CD4-positive, alpha-beta memory T cell (primary cell): ENCODE results near the gene TNPO3. TPM values are rescaled to one million over a fixed set of nuclear protein-coding genes. Genes with fewer than 3 reads are reported as not detected.
A peak's percentile ranks its signal among the peaks of the same experiment; 100 is the strongest.
"Not testable (repeated sequence)": the region's sequence is repeated elsewhere in the genome, so short reads cannot be mapped to it uniquely, and the experiment has no call there.

Experiments
- CTCF ChIA-PET: fragments of 350-600 bp; sonication (Branson Sonifier 250); formaldehyde crosslinking; loops from one replicate; lab custom pipeline; 2021; ENCODE audit warnings: inconsistent platforms; ENCODE audit not compliant: partially characterized antibody; lab: Charles Lee
- POLR2A ChIA-PET: fragments of 350-600 bp; sonication (Branson Sonifier 250); formaldehyde crosslinking; loops from one replicate; lab custom pipeline; 2021; ENCODE audit not compliant: partially characterized antibody; lab: Charles Lee
- DNase-seq, 5 donors: peaks; one replicate each; pipeline versions ENCODE4 v3.0.0 to v3.0.0-alpha.2; 2020 to 2022; ENCODE audit warnings: mixed read lengths in 1 of 5
- H3K27ac ChIP-seq: one replicate; pipeline ENCODE4 v1.7.0; 2013; ENCODE audit warnings: low read depth, low read length
- H3K27me3 ChIP-seq: 2 replicates; pipeline ENCODE4 v1.7.0; 2013; ENCODE audit warnings: mild to moderate bottlenecking, low read length, moderate library complexity; ENCODE audit not compliant: insufficient read depth
- H3K36me3 ChIP-seq: 2 replicates; pipeline ENCODE4 v1.7.0; 2013; ENCODE audit warnings: mild to moderate bottlenecking, low read length, moderate library complexity; ENCODE audit not compliant: insufficient read depth
- H3K4me1 ChIP-seq: 2 replicates; pipeline ENCODE4 v1.7.0; 2013; ENCODE audit warnings: mild to moderate bottlenecking, low read length, moderate library complexity; ENCODE audit not compliant: insufficient read depth
- H3K4me3 ChIP-seq, 2 donors: one replicate each; pipeline ENCODE4 v1.7.0; 2013; ENCODE audit warnings: low read length in 2 of 2, mild to moderate bottlenecking in 1 of 2
- H3K9me3 ChIP-seq, 2 donors: one replicate each; pipeline ENCODE4 v1.7.0; 2013; ENCODE audit warnings: low read length in 2 of 2, control low read depth in 1 of 2; ENCODE audit not compliant: control insufficient read depth in 1 of 2
- H3K27ac Mint-ChIP-seq, 7 donors: one replicate each; pipeline ENCODE4 v1.8.0; 2020 to 2021; ENCODE audit warnings: mixed read lengths in 7 of 7, mild to moderate bottlenecking in 6 of 7, inconsistent platforms in 3 of 7, moderate library complexity in 3 of 7
- H3K27me3 Mint-ChIP-seq, 2 donors: one replicate each; pipeline ENCODE4 v1.8.0; 2020 to 2021; ENCODE audit warnings: mixed read lengths in 2 of 2
- H3K36me3 Mint-ChIP-seq, 2 donors: one replicate each; pipeline ENCODE4 v1.8.0; 2020 to 2021; ENCODE audit warnings: mixed read lengths in 2 of 2, inconsistent platforms in 1 of 2, mild to moderate bottlenecking in 1 of 2
- H3K4me1 Mint-ChIP-seq, 4 donors: one replicate each; pipeline ENCODE4 v1.8.0; 2020 to 2021; ENCODE audit warnings: mixed read lengths in 4 of 4, mild to moderate bottlenecking in 1 of 4
- H3K4me3 Mint-ChIP-seq, 8 donors: one replicate each; pipeline ENCODE4 v1.8.0; 2020 to 2021; ENCODE audit warnings: mixed read lengths in 8 of 8, mild to moderate bottlenecking in 7 of 8, moderate library complexity in 6 of 8, inconsistent platforms in 3 of 8
- H3K9me3 Mint-ChIP-seq, 8 donors: one replicate each; pipeline ENCODE4 v1.8.0; 2020 to 2021; ENCODE audit warnings: mixed read lengths in 8 of 8, mild to moderate bottlenecking in 5 of 8, inconsistent platforms in 3 of 8, moderate library complexity in 1 of 8
- intact Hi-C: fragments of 100-400 bp; cut with micrococcal nuclease; formaldehyde crosslinking; loops from one replicate; pipeline ENCODE4 v1.15.1; 2023
- polyA plus RNA-seq, 2 donors: library from polyadenylated mRNA; unstranded; fragments of 300-500 nt; fragmentation: Illumina TruSeq; gene quantifications; one replicate each; pipeline ENCODE4 v1.2.3, GENCODE V29; 2021
- total RNA-seq, 2 experiments: library from RNA; stranded (reverse); gene quantifications; one replicate each; pipeline ENCODE4 v1.2.3, GENCODE V29; 2021

The TNPO3 gene
- total and polyA plus RNA-seq, 4 experiments from 2014 or later, result 34.4 to 44.5 (median 41.4) TPM

- Mint-ChIP-seq H3K4me1 (peaks cover 6 to 15% (median 9%) of the 10 kb centered on the region in 4 donors), H3K4me3 (peak overlapping the region in 7 of 8 donors; percentile 72 to 93 (median 86)), H3K36me3 (no peaks in the 10 kb centered on the region), H3K27me3 (peaks cover 32 to 34% of the 10 kb centered on the region in 2 donors), H3K27ac (no peak overlapping the region), H3K9me3 (no peaks in the 10 kb centered on the region)
- Histone ChIP-seq H3K27ac (no peak overlapping the region), H3K9me3 (no peaks in the 10 kb centered on the region), H3K36me3 (no peaks in the 10 kb centered on the region), H3K4me1 (peaks cover 4% of the 10 kb centered on the region), H3K4me3 (no peak overlapping the region), H3K27me3 (peaks cover 6% of the 10 kb centered on the region)
- CTCF ChIA-PET, result interaction anchor here (0.7 kb wide), 1 partner anchor 173 kb away, joined by 3 read pairs; no protein-coding TSS in a partner anchor
- no peak for DNase-seq
- POLR2A ChIA-PET, result no interaction called here
- intact Hi-C loops, result no loop called here
Measured at GRCh38 chr7:128915841-128916642, 138.9 kb downstream of the TNPO3 start.

GRCh38 chr7:128915271-128915819 lies 139.6 kb downstream of the TNPO3 start:
- Histone ChIP-seq H3K36me3 (no peaks in the 10 kb centered on the region), H3K9me3 (no peaks in the 10 kb centered on the region), H3K27me3 (peaks cover 6% of the 10 kb centered on the region), H3K4me3 (no peak overlapping the region), H3K4me1 (peaks cover 4% of the 10 kb centered on the region), H3K27ac (no peak overlapping the region)
- Mint-ChIP-seq H3K4me3 (peak overlapping the region; percentile 72 to 93 (median 84)), H3K4me1 (peaks cover 6 to 15% (median 9%) of the 10 kb centered on the region in 4 donors), H3K27ac (peak overlapping the region in 2 of 7 donors; percentile 35 to 75), H3K9me3 (no peaks in the 10 kb centered on the region), H3K27me3 (peaks cover 32 to 33% of the 10 kb centered on the region in 2 donors), H3K36me3 (no peaks in the 10 kb centered on the region)
- POLR2A ChIA-PET, result no interaction called here
- CTCF ChIA-PET, result interaction anchor here (0.9 kb wide), 1 partner anchor 32 kb away, joined by 3 read pairs; no protein-coding TSS in a partner anchor
- intact Hi-C loops, result no loop called here
- no peak for DNase-seq

GRCh38 chr7:128914566-128915151 lies 140.3 kb downstream of the TNPO3 start:
- peaks cover 6% of the 10 kb centered on the region for H3K27me3 ChIP-seq
- H3K9me3 Mint-ChIP-seq, result no peaks in the 10 kb centered on the region
- no peak overlapping the region for H3K4me3 ChIP-seq
- peak in 2 of 5 donors; percentile 25 to 53 for DNase-seq
- ChIA-PET CTCF (interaction anchor here (0.9 kb wide), 1 partner anchor 31 kb away, joined by 3 read pairs; no protein-coding TSS in a partner anchor), POLR2A (no interaction called here)
- H3K27ac Mint-ChIP-seq, result peak overlapping the region in 1 of 7 donors; percentile 40
- no peaks in the 10 kb centered on the region for H3K36me3 ChIP-seq
- peaks cover 6 to 15% (median 9%) of the 10 kb centered on the region in 4 donors for H3K4me1 Mint-ChIP-seq
- H3K36me3 Mint-ChIP-seq, result no peaks in the 10 kb centered on the region
- H3K27me3 Mint-ChIP-seq, result peaks cover 31 to 34% of the 10 kb centered on the region in 2 donors
- H3K4me3 Mint-ChIP-seq, result peak overlapping the region in 5 of 8 donors; percentile 55 to 75 (median 60)
- intact Hi-C loops, result no loop called here
- no peak overlapping the region for H3K27ac ChIP-seq
- peaks cover 4% of the 10 kb centered on the region for H3K4me1 ChIP-seq
- no peaks in the 10 kb centered on the region for H3K9me3 ChIP-seq

- Histone ChIP-seq H3K27ac (no peak overlapping the region), H3K36me3 (no peaks in the 10 kb centered on the region), H3K4me1 (peaks cover 4% of the 10 kb centered on the region), H3K27me3 (peaks cover 6% of the 10 kb centered on the region), H3K4me3 (no peak overlapping the region), H3K9me3 (no peaks in the 10 kb centered on the region)
- intact Hi-C loops, result no loop called here
- ChIA-PET POLR2A (no interaction called here), CTCF (interaction anchor here (0.9 kb wide), 1 partner anchor 31 kb away, joined by 3 read pairs; no protein-coding TSS in a partner anchor)
- Mint-ChIP-seq H3K36me3 (no peaks in the 10 kb centered on the region), H3K27me3 (peaks cover 36 to 41% of the 10 kb centered on the region in 2 donors), H3K27ac (peak overlapping the region in 2 of 7 donors; percentile 40 to 85), H3K9me3 (no peaks in the 10 kb centered on the region), H3K4me3 (peak overlapping the region in 6 of 8 donors; percentile 55 to 75 (median 59)), H3K4me1 (peaks cover 6 to 15% (median 9%) of the 10 kb centered on the region in 4 donors)
- no peak for DNase-seq
Measured at GRCh38 chr7:128913870-128914565, 140.9 kb downstream of the TNPO3 start.

GRCh38 chr7:128912709-128913495 lies 142.0 kb downstream of the TNPO3 start:
- Mint-ChIP-seq H3K27me3 (peaks cover 35 to 50% of the 10 kb centered on the region in 2 donors), H3K4me3 (peak overlapping the region in 1 of 8 donors; percentile 2), H3K4me1 (peaks cover 6 to 15% (median 9%) of the 10 kb centered on the region in 4 donors)
- H3K27ac ChIP-seq, POLR2A ChIA-PET, H3K9me3 ChIP-seq, H3K36me3 ChIP-seq, intact Hi-C loops, H3K9me3 Mint-ChIP-seq, H3K27ac Mint-ChIP-seq, DNase-seq, H3K4me3 ChIP-seq, H3K27me3 ChIP-seq, H3K4me1 ChIP-seq, H3K36me3 Mint-ChIP-seq: not testable (repeated sequence)
- CTCF ChIA-PET, result interaction anchor here (1.9 kb wide), 1 partner anchor 179 kb away, joined by 11 read pairs; no protein-coding TSS in a partner anchor

GRCh38 chr7:128912281-128912680 lies 142.6 kb downstream of the TNPO3 start:
- H3K27ac ChIP-seq, result no peak overlapping the region
- ChIA-PET CTCF (interaction anchor here (1.9 kb wide), 1 partner anchor 179 kb away, joined by 11 read pairs; no protein-coding TSS in a partner anchor), POLR2A (no interaction called here)
- H3K4me3 ChIP-seq, result no peak overlapping the region
- H3K4me3 Mint-ChIP-seq, result peak overlapping the region in 1 of 8 donors; percentile 2
- H3K27ac Mint-ChIP-seq, result peak overlapping the region in 1 of 7 donors; percentile 66
- peaks cover 6% of the 10 kb centered on the region for H3K27me3 ChIP-seq
- peaks cover 6 to 15% (median 9%) of the 10 kb centered on the region in 4 donors for H3K4me1 Mint-ChIP-seq
- H3K9me3 ChIP-seq, result no peaks in the 10 kb centered on the region
- peaks cover 4% of the 10 kb centered on the region for H3K4me1 ChIP-seq
- no peaks in the 10 kb centered on the region for H3K9me3 Mint-ChIP-seq
- intact Hi-C loops, result no loop called here
- DNase-seq, result no peak
- H3K27me3 Mint-ChIP-seq, result peaks cover 39 to 53% of the 10 kb centered on the region in 2 donors
- no peaks in the 10 kb centered on the region for H3K36me3 Mint-ChIP-seq
- no peaks in the 10 kb centered on the region for H3K36me3 ChIP-seq
